Karpas-422 (cell line): ENCODE data around the gene MXD4. TPM values are rescaled to one million over a fixed set of nuclear protein-coding genes. Genes with fewer than 3 reads are reported as not detected.

ENCODE experiments used
- DNase-seq: peaks from one replicate; pipeline ENCODE4 v3.0.0-alpha.2; 2015
- H2AFZ ChIP-seq: fragments of 200-600 bp; sonication (generic); 2 replicates; pipeline ENCODE4 v1.6.1; 2014; ENCODE audit warnings: antibody characterized with exemption, low read length, mixed read lengths
- H3K27ac ChIP-seq: fragments of 200-600 bp; sonication (generic); 2 replicates; pipeline ENCODE4 v1.5.1; 2014; ENCODE audit warnings: mild to moderate bottlenecking, low read length, moderate library complexity
- H3K27me3 ChIP-seq: fragments of 200-600 bp; sonication (generic); 2 replicates; pipeline ENCODE4 v1.6.1; 2014; ENCODE audit warnings: low read length, mixed read lengths
- H3K36me3 ChIP-seq: fragments of 200-600 bp; sonication (generic); 2 replicates; pipeline ENCODE4 v1.6.1; 2014; ENCODE audit warnings: low read length, mixed read lengths; ENCODE audit not compliant: insufficient read depth
- H3K4me1 ChIP-seq: fragments of 200-600 bp; sonication (generic); 2 replicates; pipeline ENCODE4 v1.6.1; 2014; ENCODE audit warnings: mild to moderate bottlenecking, low read length, mixed read lengths
- H3K4me2 ChIP-seq: fragments of 200-600 bp; sonication (generic); 2 replicates; pipeline ENCODE4 v1.6.1; 2014; ENCODE audit warnings: low read length, low read depth, mild to moderate bottlenecking; ENCODE audit not compliant: poor library complexity, severe bottlenecking
- H3K4me3 ChIP-seq: fragments of 200-600 bp; sonication (generic); 2 replicates; pipeline ENCODE4 v1.5.1; 2014; ENCODE audit warnings: mild to moderate bottlenecking, antibody characterized with exemption, low read length, mixed read lengths
- H3K79me2 ChIP-seq: fragments of 200-600 bp; sonication (generic); 2 replicates; pipeline ENCODE4 v1.6.1; 2014; ENCODE audit warnings: mild to moderate bottlenecking, low read length, mixed read lengths
- H3K9ac ChIP-seq: fragments of 200-600 bp; sonication (generic); 2 replicates; pipeline ENCODE4 v1.6.0; 2014; ENCODE audit warnings: low read length
- H3K9me2 ChIP-seq: fragments of 200-600 bp; sonication (generic), shearing (Covaris generic); replicated peaks from 2 replicates; pipeline ENCODE4 v1.6.0; 2014; ENCODE audit warnings: mild to moderate bottlenecking, low read length, moderate library complexity; ENCODE audit not compliant: insufficient read depth
- H3K9me3 ChIP-seq: fragments of 300-700, 200-600 bp; sonication (generic); 2 replicates; pipeline ENCODE4 v1.6.1; 2014; ENCODE audit warnings: low read length, mixed read lengths
- H4K20me1 ChIP-seq: fragments of 200-600 bp; sonication (generic); 2 replicates; pipeline ENCODE4 v1.6.1; 2014; ENCODE audit warnings: mild to moderate bottlenecking, antibody characterized with exemption, low read length, low read depth; ENCODE audit not compliant: insufficient read depth
- total RNA-seq: library from RNA; depleted of rRNA; stranded (reverse); fragments of >200 nt; shearing (Covaris generic); gene quantifications from 2 replicates; pipeline ENCODE4 v1.2.3, GENCODE V29; 2014; ENCODE audit warnings: low replicate concordance

Gene MXD4
- total RNA-seq, 1 experiment from 2014 or later, result 33.2 TPM

GRCh38 chr4:2243681-2244380 lies 18.1 kb downstream of the MXD4 start:
- Histone ChIP-seq H2AFZ (0 out of 2 replicates have a peak overlapping the region, but pooled peaks have one; percentile 33), H3K9me2 (no peaks in the 10 kb centered on the region), H3K9me3 (no peaks in the 10 kb centered on the region), H3K36me3 (peaks cover 9% of the 10 kb centered on the region; the same call in 1 of the 2 replicates), H3K4me1 (peaks cover 45% of the 10 kb centered on the region), H3K9ac (peak overlapping the region; percentile 4), H3K27me3 (no peaks in the 10 kb centered on the region), H3K4me2 (peak overlapping the region; percentile 25), H3K27ac (peak overlapping the region; percentile 61), H4K20me1 (peaks cover 15% of the 10 kb centered on the region; the same call in 1 of the 2 replicates), H3K79me2 (peaks cover 30% of the 10 kb centered on the region), H3K4me3 (no peak overlapping the region)
- peak; percentile 72 for DNase-seq

GRCh38 chr4:2241410-2242353 lies 20.2 kb downstream of the MXD4 start, which contains the start of the genes HAUS3 and POLN:
HAUS3 (minus strand) TSS chr4:2242121; CDS start chr4:2240946, 1,175 bp downstream.
POLN (minus strand) TSS chr4:2242121; CDS start chr4:2229231, 12,890 bp downstream.
- Histone ChIP-seq H2AFZ (peak within 1 kb of the TSS; percentile 50; the same call in 1 of the 2 replicates), H3K4me1 (peaks cover 64% of the 10 kb centered on the region), H3K27ac (peak within 1 kb of the TSS; percentile 60), H3K36me3 (peaks cover 20% of the 10 kb centered on the region; the same call in 1 of the 2 replicates), H3K9me3 (no peaks in the 10 kb centered on the region), H3K9me2 (no peaks in the 10 kb centered on the region), H3K4me3 (peak within 1 kb of the TSS; percentile 86), H3K27me3 (no peaks in the 10 kb centered on the region), H3K79me2 (peaks cover 50% of the 10 kb centered on the region), H3K4me2 (peak within 1 kb of the TSS; percentile 96), H3K9ac (peak within 1 kb of the TSS; percentile 90), H4K20me1 (peaks cover 15% of the 10 kb centered on the region; the same call in 1 of the 2 replicates)
- peak; percentile 99 for DNase-seq

GRCh38 chr4:2241003-2241402 lies 20.9 kb downstream of the MXD4 start:
- peak overlapping the region; percentile 13; the same call in 1 of the 2 replicates for H2AFZ ChIP-seq
- no peak for DNase-seq
- peaks cover 56% of the 10 kb centered on the region for H3K79me2 ChIP-seq
- H3K27me3 ChIP-seq, result no peaks in the 10 kb centered on the region
- H3K9me3 ChIP-seq, result no peaks in the 10 kb centered on the region
- no peaks in the 10 kb centered on the region for H3K9me2 ChIP-seq
- H3K9ac ChIP-seq, result peak overlapping the region; percentile 90
- H3K36me3 ChIP-seq, result peaks cover 20% of the 10 kb centered on the region; the same call in 1 of the 2 replicates
- peak overlapping the region; percentile 96 for H3K4me2 ChIP-seq
- peak overlapping the region; percentile 60 for H3K27ac ChIP-seq
- peaks cover 64% of the 10 kb centered on the region for H3K4me1 ChIP-seq
- peaks cover 15% of the 10 kb centered on the region; the same call in 1 of the 2 replicates for H4K20me1 ChIP-seq
- H3K4me3 ChIP-seq, result peak overlapping the region; percentile 86

GRCh38 chr4:2236944-2237666 lies 24.8 kb downstream of the MXD4 start:
- H3K9ac ChIP-seq, result no peak overlapping the region; the same call in 1 of the 2 replicates
- no peaks in the 10 kb centered on the region for H3K9me3 ChIP-seq
- no peaks in the 10 kb centered on the region for H3K27me3 ChIP-seq
- H2AFZ ChIP-seq, result no peak overlapping the region
- no peak overlapping the region for H3K27ac ChIP-seq
- H3K9me2 ChIP-seq, result no peaks in the 10 kb centered on the region
- H3K4me3 ChIP-seq, result no peak overlapping the region; the same call in 1 of the 2 replicates
- peaks cover 50% of the 10 kb centered on the region; the same call in 1 of the 2 replicates for H3K36me3 ChIP-seq
- H3K4me1 ChIP-seq, result peaks cover 38% of the 10 kb centered on the region
- peak overlapping the region; percentile 96 for H3K4me2 ChIP-seq
- peaks cover 93% of the 10 kb centered on the region for H3K79me2 ChIP-seq
- peaks cover 15% of the 10 kb centered on the region; the same call in 1 of the 2 replicates for H4K20me1 ChIP-seq
- no peak for DNase-seq

GRCh38 chr4:2231082-2231481 lies 30.8 kb downstream of the MXD4 start:
- Histone ChIP-seq H3K36me3 (peaks cover 42% of the 10 kb centered on the region; the same call in 1 of the 2 replicates), H3K4me2 (no peak overlapping the region), H3K79me2 (peaks cover 48% of the 10 kb centered on the region), H4K20me1 (no peaks in the 10 kb centered on the region), H2AFZ (no peak overlapping the region), H3K9me2 (no peaks in the 10 kb centered on the region), H3K9me3 (no peaks in the 10 kb centered on the region), H3K4me3 (no peak overlapping the region), H3K27me3 (no peaks in the 10 kb centered on the region), H3K27ac (no peak overlapping the region), H3K4me1 (peaks cover 15% of the 10 kb centered on the region), H3K9ac (no peak overlapping the region)
- DNase-seq, result no peak

GRCh38 chr4:2226261-2226660 lies 35.6 kb downstream of the MXD4 start:
- no peak overlapping the region for H3K4me2 ChIP-seq
- H3K27ac ChIP-seq, result no peak overlapping the region
- peaks cover 9% of the 10 kb centered on the region; the same call in 1 of the 2 replicates for H3K36me3 ChIP-seq
- H3K4me1 ChIP-seq, result peaks cover 15% of the 10 kb centered on the region
- no peaks in the 10 kb centered on the region for H3K27me3 ChIP-seq
- no peak overlapping the region for H2AFZ ChIP-seq
- H3K4me3 ChIP-seq, result no peak overlapping the region
- H3K9ac ChIP-seq, result no peak overlapping the region
- H3K9me3 ChIP-seq, result no peaks in the 10 kb centered on the region
- H3K79me2 ChIP-seq, result peaks cover 13% of the 10 kb centered on the region
- no peaks in the 10 kb centered on the region for H4K20me1 ChIP-seq
- no peaks in the 10 kb centered on the region for H3K9me2 ChIP-seq
- DNase-seq, result no peak

GRCh38 chr4:2222838-2223237 lies 39.1 kb downstream of the MXD4 start:
- Histone ChIP-seq H3K9me2 (no peaks in the 10 kb centered on the region), H4K20me1 (no peaks in the 10 kb centered on the region), H3K27ac (no peak overlapping the region), H3K79me2 (peaks cover 10% of the 10 kb centered on the region; the same call in 1 of the 2 replicates), H2AFZ (no peak overlapping the region), H3K4me1 (peaks cover 20% of the 10 kb centered on the region), H3K9ac (no peak overlapping the region), H3K36me3 (peaks cover 6% of the 10 kb centered on the region; the same call in 1 of the 2 replicates), H3K4me3 (no peak overlapping the region), H3K9me3 (no peaks in the 10 kb centered on the region), H3K27me3 (no peaks in the 10 kb centered on the region), H3K4me2 (no peak overlapping the region)
- no peak for DNase-seq
